ENCODE data around the gene KTI12. TPM values are rescaled to one million over a fixed set of nuclear protein-coding genes. Genes with fewer than 3 reads are reported as not detected.

KTI12 gene
- total RNA-seq, result 13.4 and 20.6 TPM in 2 replicates

DNA sequence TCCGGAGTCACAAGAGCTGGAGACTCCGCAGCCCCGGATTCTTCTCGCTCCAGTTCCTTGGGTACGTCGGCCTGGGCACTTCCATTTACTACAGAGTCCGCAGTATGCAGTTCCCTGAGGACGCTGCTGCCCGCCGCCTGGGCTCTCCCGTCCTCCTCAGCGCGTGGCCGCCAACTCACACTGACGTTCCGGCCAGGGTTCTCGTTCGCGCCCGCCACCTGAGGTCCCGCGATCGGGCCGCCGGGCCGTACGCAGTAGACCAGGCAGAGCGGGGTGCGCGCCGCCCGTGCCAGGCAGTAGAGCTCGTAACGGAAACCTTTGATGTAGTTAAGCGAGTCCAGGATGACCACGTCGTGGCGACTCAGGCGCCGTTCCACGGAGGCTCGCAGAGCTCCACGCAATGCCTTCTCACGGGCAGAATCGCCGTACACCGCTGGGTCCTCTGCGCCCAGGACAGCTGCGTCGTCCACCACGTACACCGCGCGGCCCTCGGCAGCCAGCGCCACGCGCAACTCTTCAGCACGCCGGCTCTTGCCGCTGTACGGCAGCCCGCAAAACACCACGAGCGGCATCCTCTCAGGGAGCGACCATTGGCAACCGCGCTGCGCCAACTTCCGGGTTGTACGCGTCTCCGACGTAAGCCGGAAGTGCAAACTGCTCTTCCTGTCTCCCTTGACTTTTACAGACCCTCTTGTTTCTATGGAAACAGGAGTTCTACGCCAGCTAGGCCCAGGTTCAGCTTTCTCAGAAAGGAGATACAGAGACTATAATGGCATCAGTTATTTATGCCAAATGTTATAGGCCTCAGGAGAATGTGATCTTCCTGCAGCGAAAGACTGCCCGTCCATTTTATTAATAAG lies at the start of gene KTI12:
TSS of gene KTI12 (minus strand) at position 621 of the 860 bp plus-strand sequence. CDS start at position 572, 49 bp downstream.

GRCh38 chr1:52056163-52056936 lies 22.7 kb upstream of the KTI12 start, which contains the start of gene BTF3L4:
TSS of gene BTF3L4 (plus strand) at chr1:52056295. CDS start at chr1:52059848, 3,553 bp downstream.

DNA sequence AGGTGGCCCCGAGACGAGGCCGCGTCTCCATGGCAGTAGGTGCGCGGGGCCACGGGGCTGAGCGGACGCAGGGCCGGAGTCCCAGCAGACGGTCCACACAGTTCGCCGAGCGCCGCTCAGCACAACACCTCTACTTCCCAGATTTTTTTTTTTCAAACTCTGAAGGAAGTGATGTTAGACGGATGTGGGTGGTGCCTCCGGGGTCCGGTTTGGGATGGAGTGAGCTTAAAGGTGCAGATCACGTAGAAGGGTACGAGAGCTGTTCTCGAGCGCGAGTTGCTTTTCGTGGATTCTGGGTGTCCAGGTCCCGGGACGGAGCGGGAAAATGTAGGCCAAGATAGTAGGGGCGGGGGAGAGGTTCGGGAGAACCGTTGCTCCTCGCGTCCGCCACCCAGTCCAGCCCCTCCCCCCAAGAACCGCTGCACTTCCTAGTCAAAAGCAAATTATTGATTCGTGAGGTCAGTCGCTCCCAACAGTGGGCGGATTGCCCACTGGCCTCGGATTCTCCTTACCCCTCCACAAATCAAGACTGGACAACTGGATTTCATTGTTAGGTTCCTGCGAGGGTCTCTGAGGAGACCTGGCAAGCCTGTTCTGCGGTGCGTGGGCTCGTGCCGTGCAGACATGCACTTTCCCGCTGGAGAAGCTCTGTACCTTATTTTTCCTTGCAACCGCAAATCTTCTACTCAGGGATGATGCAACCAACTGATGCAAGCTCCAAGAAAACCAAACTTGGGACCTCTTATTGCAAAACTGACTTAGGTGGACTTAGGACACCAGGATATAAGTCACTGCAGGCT lies 21.7 kb upstream of the KTI12 start, which contains the start of gene TXNDC12:
TSS of gene TXNDC12 (minus strand) at position 126 of the 800 bp plus-strand sequence. CDS start at position 31, 95 bp downstream.

GRCh38 chr1:51990478-51990965 lies 43.1 kb downstream of the KTI12 start, which contains the start of gene RAB3B:
TSS of gene RAB3B (minus strand) at chr1:51990700. CDS start at chr1:51977117, 13,583 bp downstream.

Other genes with a start within 250 kb of the KTI12 start
- gene NRDC, start 155.1 kb downstream of the KTI12 start, total RNA-seq, result 115 and 119 TPM in 2 replicates
- gene RAB3B, start 43.1 kb downstream of the KTI12 start, total RNA-seq, result 24.7 and 43.3 TPM in 2 replicates
- gene TXNDC12, start 21.4 kb upstream of the KTI12 start, total RNA-seq, result 40.4 and 51.5 TPM in 2 replicates
- 66.4 and 76.2 TPM in 2 replicates for gene BTF3L4, start 22.5 kb upstream of the KTI12 start, total RNA-seq
- gene ZFYVE9, start 108.3 kb upstream of the KTI12 start, total RNA-seq, result 37.3 and 47.7 TPM in 2 replicates

Data from uterine smooth muscle cell (primary cell).